Measurements from ENCODE around the gene DHDH. TPM values are rescaled to one million over a fixed set of nuclear protein-coding genes. Genes with fewer than 3 reads are reported as not detected.

Gene DHDH
- polyA plus RNA-seq, 3 donors, result 6.5 to 10.7 (median 7.0) TPM

GRCh38 chr19:48935864-48936263, 2.4 kb downstream of the DHDH start:
- DNase-seq (ENCODE audit: extremely low read depth in 1 of 11, low read depth in 9 of 11, low spot score in 4 of 11), result no peak

DNA sequence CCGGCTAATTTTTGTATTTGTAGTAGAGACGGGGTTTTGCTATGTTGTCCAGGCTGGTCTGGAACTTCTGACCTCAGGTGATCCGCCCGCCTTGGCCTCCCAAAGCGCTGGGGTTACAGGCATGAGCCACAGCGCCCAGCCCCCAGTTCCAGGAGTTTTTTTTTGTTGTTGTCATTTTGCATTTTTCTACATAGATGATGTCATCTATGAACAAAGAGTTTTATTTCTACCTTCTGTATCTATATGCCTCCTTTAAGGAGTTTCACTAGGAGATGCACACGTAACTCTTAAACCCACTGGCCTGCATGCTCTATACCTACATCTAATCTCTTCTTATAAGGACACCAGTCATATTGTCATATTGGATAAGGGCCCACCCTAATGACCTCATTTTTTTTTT, 4.8 kb downstream of the DHDH start:
- DNase-seq (ENCODE audit: extremely low read depth in 1 of 11, low read depth in 9 of 11, low spot score in 4 of 11), result no peak

GRCh38 chr19:48940902-48941301, 7.4 kb downstream of the DHDH start:
- no peak for DNase-seq (ENCODE audit: extremely low read depth in 1 of 11, low read depth in 9 of 11, low spot score in 4 of 11)

DNA sequence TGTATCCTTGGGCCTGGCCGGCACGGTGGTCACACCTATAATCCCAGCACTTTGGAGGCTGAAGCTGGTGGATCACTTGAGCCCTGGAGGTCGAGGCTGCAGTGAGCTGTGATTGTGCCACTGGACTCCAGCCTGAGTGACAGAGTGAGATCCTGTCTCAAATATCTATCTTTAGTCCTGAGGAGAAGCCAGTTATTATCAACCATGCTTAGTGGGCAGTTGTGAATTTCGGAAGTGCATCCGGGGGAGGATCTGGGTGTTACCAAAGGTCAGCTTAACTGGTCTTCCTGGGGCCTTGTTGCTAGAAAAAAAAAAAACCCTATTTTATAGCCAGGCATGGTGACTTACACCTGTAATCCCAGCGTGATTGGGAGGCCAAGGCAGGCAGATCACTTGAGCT, 9.6 kb downstream of the DHDH start:
- DNase-seq (ENCODE audit: extremely low read depth in 1 of 11, low read depth in 9 of 11, low spot score in 4 of 11), result no peak

- DNase-seq (ENCODE audit: extremely low read depth in 1 of 11, low read depth in 9 of 11, low spot score in 4 of 11), result no peak
Observed at GRCh38 chr19:48945415-48945814, 11.9 kb downstream of the DHDH start.

DNA sequence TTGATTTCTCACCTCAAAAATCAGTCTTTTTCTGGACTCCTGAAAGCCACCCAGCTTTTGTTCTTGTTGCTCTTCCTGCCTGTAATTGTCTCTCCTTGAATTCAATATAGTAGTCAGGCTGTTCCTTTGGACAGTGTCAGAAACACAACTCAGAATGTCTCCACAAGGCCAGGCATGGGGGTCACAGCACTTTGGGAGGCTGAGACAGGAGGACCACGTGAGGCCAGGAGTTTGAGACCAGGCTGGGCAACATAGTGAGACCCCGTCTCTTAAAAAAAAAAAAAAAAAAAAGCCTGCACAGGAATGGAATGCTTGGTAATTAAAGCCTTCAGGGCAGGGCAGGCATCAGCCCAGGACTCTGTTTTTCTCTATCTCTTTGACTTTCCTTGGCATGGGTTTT, 12.3 kb downstream of the DHDH start:
- no peak for DNase-seq (ENCODE audit: extremely low read depth in 1 of 11, low read depth in 9 of 11, low spot score in 4 of 11)

DNA sequence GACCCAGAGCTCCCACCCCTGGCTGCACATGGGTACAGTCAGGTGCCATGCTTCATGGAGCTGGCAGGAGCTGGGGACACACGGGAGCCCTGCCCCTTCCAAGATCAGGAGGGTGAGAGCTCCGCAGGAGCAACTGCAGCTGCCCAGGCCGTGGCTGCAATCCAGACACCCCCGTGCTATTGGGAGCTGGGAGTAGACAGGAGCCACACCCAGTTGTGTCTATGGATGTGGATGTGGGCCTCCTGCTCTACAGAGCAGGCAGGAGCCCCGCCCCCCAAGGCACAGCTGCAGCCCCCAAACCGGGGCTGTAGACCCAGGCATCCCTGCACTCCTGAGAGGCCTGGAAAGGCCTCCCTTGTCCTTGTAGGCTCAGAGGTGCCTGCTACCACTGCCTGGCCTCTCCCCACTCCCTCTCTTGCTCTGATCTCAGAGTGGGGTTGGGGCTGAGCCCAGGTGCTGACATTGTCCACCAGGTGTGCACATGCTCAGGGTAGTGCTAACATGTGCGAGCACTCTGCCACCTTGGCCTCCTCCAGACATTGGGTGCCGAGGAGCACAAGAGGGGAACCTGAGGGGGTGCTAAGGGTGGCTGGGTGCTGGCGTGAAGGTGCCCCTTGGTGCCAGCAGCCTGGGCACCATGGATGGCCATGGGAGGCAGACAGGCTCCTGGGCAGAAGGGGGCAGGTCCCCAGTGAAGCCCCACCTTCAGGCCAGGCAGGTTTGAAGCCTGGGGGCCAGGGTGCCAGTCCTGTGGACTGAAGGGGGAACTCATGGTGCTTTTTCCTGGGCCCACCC, 13.2 kb downstream of the DHDH start:
- no peak for DNase-seq (ENCODE audit: extremely low read depth in 1 of 11, low read depth in 9 of 11, low spot score in 4 of 11)

- no peak for DNase-seq (ENCODE audit: extremely low read depth in 1 of 11, low read depth in 9 of 11, low spot score in 4 of 11)
Observed at GRCh38 chr19:48947258-48947542, 13.7 kb downstream of the DHDH start.

DNA sequence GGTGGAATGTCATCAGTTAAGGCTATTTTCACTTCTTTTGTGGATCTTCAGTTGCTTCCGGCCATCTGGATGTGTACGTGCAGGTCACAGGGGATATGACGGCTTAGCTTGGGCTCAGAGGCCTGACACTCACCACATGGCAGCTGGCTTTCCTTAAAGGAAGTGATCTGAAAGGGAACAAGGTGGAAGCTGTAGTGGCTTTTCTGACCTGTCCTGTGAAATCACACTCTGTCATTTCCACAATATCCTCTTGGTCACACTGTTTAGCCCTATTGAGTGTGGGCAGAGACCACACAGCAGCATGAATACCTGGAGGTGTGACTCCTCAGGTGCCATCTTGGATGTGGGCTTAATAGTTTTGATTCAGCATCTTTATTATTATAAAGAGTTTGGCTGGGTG, 16.7 kb downstream of the DHDH start:
- no peak for DNase-seq (ENCODE audit: extremely low read depth in 1 of 11, low read depth in 9 of 11, low spot score in 4 of 11)

GRCh38 chr19:48950830-48951519, 17.5 kb downstream of the DHDH start:
- no peak for DNase-seq (ENCODE audit: extremely low read depth in 1 of 11, low read depth in 9 of 11, low spot score in 4 of 11)

- no peak for DNase-seq (ENCODE audit: extremely low read depth in 1 of 11, low read depth in 9 of 11, low spot score in 4 of 11)
Observed at GRCh38 chr19:48953141-48953540, 19.6 kb downstream of the DHDH start.

GRCh38 chr19:48953990-48954594, 20.6 kb downstream of the DHDH start:
- DNase-seq (ENCODE audit: extremely low read depth in 1 of 11, low read depth in 9 of 11, low spot score in 4 of 11), result no peak

- peak; percentile 81 to 94 (median 91) for DNase-seq (ENCODE audit: extremely low read depth in 1 of 11, low read depth in 9 of 11, low spot score in 4 of 11)
Observed at GRCh38 chr19:48954595-48955307, 21.3 kb downstream of the DHDH start, which contains the start of gene BAX. BAX (plus strand) TSS chr19:48954875; CDS start chr19:48954929, 54 bp downstream.

GRCh38 chr19:48955308-48955958, 21.9 kb downstream of the DHDH start:
- DNase-seq (ENCODE audit: extremely low read depth in 1 of 11, low read depth in 9 of 11, low spot score in 4 of 11), result no peak

GRCh38 chr19:48958006-48958405, 24.5 kb downstream of the DHDH start:
- DNase-seq (ENCODE audit: extremely low read depth in 1 of 11, low read depth in 9 of 11, low spot score in 4 of 11), result no peak

- no peak for DNase-seq (ENCODE audit: extremely low read depth in 1 of 11, low read depth in 9 of 11, low spot score in 4 of 11)
Observed at GRCh38 chr19:48959341-48960239, 26.1 kb downstream of the DHDH start.

DNA sequence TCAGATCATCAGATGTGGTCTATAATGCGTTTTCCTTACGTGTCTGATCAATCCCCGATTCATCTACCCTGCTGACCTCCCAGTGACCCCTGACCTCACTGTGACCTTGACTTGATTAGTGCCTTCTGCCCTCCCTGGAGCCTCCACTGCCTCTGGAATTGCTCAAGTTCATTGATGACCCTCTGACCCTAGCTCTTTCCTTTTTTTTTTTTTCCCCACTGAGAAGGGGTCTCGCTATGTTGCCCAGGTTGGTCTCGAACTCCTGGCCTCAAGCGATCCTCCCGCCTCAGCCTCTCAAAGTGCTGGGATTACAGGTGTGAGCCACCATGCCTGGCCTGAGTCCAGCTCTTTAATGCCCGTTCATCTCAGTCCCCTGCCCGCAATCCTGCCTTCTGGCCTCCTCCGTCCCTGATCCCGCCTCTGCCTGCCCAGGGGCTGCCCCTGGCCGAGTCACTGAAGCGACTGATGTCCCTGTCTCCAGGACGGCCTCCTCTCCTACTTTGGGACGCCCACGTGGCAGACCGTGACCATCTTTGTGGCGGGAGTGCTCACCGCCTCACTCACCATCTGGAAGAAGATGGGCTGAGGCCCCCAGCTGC, 27.7 kb downstream of the DHDH start:
- DNase-seq (ENCODE audit: extremely low read depth in 1 of 11, low read depth in 9 of 11, low spot score in 4 of 11), result no peak

DNA sequence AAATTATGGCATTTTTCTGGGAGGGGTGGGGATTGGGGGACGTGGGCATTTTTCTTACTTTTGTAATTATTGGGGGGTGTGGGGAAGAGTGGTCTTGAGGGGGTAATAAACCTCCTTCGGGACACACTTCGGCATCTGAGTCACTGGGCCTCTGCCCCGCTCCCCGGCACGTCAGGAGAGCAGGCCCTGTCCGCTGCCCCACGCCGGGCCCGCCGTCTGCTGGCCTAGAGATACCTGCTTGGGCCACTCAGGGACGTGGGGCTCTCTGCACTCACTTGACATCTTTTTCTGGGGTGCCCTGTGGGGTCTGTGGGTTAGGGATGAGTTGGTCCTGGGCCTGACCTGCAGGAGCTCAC, 28.2 kb downstream of the DHDH start:
- no peak for DNase-seq (ENCODE audit: extremely low read depth in 1 of 11, low read depth in 9 of 11, low spot score in 4 of 11)

Measured in renal cortex interstitium (tissue), 11 donors.